ENCODE results near the gene LRP1-AS.
A peak's percentile ranks its signal among the peaks of the same experiment; 100 is the strongest.

The LRP1-AS gene

DNA sequence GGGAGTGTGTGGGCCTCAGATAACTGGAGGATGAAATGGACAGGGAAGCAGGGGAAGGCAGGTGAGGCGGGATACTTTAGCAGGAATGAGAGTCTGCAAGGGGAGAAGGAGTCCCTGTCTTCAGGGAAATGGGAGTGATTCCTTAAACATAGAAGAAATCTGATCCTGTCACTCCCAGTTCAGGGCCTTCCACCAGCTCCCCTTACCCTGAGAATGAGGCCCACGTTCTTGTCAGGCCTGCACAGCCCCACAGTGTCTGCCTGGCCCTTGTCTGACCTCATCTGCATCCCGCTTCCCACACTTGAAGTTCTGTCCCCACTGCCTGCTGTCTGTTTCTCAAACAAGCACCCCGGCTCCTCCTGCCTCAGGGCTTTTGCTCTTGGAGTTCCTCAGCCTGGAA is 12.6 kb upstream of the LRP1-AS start:
- no peak for DNase-seq (ENCODE audit: low spot score)

- DNase-seq (ENCODE audit: low spot score) = no peak
These were observed 11.9 kb upstream of the LRP1-AS start for GRCh38 chr12:57159311-57159710.

GRCh38 chr12:57158665-57159064 is 11.2 kb upstream of the LRP1-AS start:
- no peak for DNase-seq (ENCODE audit: low spot score)

GRCh38 chr12:57158186-57158585 is 10.8 kb upstream of the LRP1-AS start:
- no peak for DNase-seq (ENCODE audit: low spot score)

DNA sequence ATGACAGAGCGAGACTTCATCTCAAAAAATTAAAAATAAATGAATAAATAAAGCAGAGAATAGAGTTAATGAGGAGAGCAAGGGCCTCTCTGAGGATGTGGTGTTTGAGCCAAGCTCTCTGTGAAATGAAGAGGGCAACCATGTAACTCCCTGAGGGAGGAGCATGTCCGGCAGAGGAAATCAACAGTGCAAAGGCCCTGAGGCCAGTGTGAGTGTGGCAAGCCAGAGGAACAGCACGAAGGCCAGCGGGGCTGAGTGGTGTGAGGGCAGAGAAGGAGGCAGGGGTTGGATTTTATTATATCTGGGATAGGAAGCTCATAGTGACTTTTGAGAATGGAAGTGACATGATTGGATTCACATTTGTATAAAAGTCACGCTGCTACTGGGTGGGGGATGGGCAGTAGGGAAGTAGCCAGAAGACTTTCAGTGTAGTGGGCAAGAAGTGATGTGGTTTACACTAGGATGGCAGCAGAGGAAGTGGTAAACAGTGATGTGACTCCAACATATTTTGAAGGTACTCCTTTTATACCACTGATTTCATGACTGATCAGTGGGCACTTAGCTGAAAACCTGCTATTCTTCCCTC is 10.3 kb upstream of the LRP1-AS start:
- no peak for DNase-seq (ENCODE audit: low spot score)

GRCh38 chr12:57156701-57157403 is 9.4 kb upstream of the LRP1-AS start:
- DNase-seq (ENCODE audit: low spot score) = no peak

DNA sequence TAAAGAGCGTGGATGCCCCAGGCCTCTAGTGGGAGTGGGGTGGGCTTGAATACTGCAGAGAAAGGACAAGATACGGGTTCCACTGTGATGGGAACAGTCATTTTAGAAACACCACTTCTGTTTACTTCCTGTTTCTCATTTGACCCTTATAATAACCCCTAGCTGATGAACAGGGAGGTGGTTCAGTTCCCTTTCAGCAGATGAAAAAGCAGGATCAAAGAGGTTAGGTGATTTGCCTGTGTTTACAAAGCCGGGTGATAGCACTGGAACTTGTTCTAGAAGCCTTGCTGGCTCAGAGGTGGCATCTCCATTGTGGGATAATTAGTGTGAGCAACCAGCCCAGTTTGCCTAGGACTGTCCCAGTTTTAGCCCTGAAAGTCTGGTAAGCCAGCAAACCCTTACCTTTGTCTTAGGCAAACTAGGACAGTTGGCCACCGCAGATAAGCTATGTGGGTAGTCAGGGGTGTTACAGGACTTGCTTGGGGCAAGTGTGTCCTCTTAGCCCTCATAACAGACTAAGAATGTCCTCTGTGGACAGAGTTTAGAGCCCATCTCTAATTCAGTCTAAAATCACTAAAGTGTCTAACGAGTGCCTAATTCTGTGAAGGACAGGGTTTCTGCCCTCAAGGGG is 7.5 kb upstream of the LRP1-AS start:
- DNase-seq (ENCODE audit: low spot score) = no peak

GRCh38 chr12:57154076-57154475 is 6.7 kb upstream of the LRP1-AS start:
- DNase-seq (ENCODE audit: low spot score) = no peak

GRCh38 chr12:57153415-57153997 is 6.1 kb upstream of the LRP1-AS start:
- no peak for DNase-seq (ENCODE audit: low spot score)

DNA sequence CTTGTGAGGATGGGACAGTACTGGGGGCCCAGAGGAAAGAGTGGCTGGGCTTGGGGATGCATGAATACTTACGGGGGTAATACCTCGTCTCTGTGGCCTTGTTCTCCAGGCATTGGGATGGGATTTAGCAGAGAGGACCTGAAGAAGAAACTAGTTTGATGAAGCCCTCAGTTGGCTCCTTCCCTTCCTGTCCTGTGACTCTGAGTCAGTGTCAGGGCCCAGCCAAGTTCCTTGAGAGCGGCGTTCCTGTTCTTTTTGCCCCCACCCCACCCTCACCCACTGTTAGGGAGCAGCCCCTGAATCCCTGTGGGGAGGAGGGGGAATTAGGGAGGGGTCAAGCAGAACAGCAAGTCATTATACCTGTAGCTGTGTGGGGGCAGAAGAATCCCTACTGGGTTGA is 5.2 kb upstream of the LRP1-AS start:
- peak; percentile 72 for DNase-seq (ENCODE audit: low spot score)

GRCh38 chr12:57151741-57152630 is 4.6 kb upstream of the LRP1-AS start:
- DNase-seq (ENCODE audit: low spot score) = peak; percentile 19

- DNase-seq (ENCODE audit: low spot score) = no peak
These were observed 3.1 kb upstream of the LRP1-AS start for GRCh38 chr12:57150400-57151000.

- no peak for DNase-seq (ENCODE audit: low spot score)
These were observed 2.0 kb upstream of the LRP1-AS start for GRCh38 chr12:57149245-57149900.

GRCh38 chr12:57148469-57149244 is 1.2 kb upstream of the LRP1-AS start:
- DNase-seq (ENCODE audit: low spot score) = no peak

DNA sequence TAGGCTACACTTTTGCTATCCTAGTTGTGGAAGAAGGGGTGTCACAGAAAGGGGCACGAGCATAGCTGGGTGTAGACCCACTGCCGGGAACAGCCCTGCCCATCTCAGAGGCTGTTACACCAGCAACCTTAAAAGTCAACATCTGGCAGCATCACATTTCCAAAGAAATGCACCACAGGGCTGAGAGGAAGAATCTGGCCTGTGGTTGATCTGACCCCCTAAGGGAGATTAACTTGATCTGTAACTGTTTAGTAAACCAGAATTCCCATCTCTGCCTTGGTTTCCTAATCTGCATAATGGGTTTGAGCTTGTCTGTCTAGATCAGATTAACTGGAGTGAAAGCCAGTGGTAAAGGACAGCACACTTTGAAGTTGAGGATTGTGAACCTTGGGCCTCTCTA is 1.3 kb downstream of the LRP1-AS start:
- no peak for DNase-seq (ENCODE audit: low spot score)

DNA sequence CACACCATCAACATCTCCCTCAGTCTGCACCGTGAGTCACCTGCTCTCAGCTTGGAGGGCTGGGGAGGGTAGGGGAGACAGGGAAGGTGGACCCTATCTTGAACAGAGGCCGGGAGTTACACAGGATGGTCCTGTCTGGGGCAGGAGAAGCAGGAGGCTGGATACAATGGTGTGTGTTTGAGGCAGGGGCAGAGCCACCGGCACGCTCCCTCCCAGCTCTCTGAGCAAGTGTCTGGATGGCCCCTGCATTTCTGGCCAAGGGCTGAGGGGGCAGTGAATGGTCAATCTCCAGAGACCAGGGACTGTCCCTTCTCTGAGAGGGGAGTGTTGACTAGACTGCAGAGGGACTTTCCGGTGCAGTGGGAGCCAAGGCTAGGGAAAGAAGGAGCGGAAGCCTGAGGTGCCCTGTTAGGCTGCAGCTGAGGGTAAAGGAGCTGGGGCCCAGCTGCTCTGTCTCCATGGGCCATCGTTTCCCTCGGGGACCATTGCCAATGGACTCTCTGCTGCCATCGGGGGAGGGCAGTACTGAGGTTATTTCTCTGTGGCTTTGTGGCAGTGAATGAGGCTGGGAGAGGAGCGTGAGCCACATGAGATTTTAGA is 1.9 kb downstream of the LRP1-AS start:
- no peak for DNase-seq (ENCODE audit: low spot score)

DNA sequence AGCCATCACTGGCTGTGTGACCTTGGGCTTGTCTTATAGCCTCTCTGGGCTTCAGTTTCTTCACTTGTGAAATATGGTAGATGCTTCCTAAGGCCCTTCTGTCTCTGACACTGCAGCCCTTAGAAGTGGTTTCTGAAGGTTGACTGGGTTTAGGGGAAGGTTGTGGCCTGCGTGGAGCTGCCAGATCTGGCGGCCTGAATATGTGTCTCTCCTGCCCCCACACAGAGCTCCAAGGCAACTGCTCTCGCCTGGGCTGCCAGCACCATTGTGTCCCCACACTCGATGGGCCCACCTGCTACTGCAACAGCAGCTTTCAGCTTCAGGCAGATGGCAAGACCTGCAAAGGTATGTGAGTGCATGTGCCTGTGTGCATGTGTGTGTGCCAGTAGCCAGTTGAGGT is 4.0 kb downstream of the LRP1-AS start:
- DNase-seq (ENCODE audit: low spot score) = no peak

GRCh38 chr12:57142727-57143126 is 4.7 kb downstream of the LRP1-AS start:
- no peak for DNase-seq (ENCODE audit: low spot score)

- DNase-seq (ENCODE audit: low spot score) = no peak
These were observed 5.3 kb downstream of the LRP1-AS start for GRCh38 chr12:57142121-57142520.

GRCh38 chr12:57141249-57141648 is 6.2 kb downstream of the LRP1-AS start:
- DNase-seq (ENCODE audit: low spot score) = no peak

All from COLO829 (cell line).